Stimulated activated CD4-positive, alpha-beta T cell treated with anti-CD3 and anti-CD28 coated beads, Interleukin-1b, Interleukin-23, amount 100 ng/mL, for 1 hour (primary cell): ENCODE results near the gene MIOX.

Experiments used
- DNase-seq, 2 donors: peaks; one replicate each; pipeline ENCODE4 v3.0.0-alpha.2; 2020; ENCODE audit warnings: low read depth in 2 of 2

Gene MIOX

DNA sequence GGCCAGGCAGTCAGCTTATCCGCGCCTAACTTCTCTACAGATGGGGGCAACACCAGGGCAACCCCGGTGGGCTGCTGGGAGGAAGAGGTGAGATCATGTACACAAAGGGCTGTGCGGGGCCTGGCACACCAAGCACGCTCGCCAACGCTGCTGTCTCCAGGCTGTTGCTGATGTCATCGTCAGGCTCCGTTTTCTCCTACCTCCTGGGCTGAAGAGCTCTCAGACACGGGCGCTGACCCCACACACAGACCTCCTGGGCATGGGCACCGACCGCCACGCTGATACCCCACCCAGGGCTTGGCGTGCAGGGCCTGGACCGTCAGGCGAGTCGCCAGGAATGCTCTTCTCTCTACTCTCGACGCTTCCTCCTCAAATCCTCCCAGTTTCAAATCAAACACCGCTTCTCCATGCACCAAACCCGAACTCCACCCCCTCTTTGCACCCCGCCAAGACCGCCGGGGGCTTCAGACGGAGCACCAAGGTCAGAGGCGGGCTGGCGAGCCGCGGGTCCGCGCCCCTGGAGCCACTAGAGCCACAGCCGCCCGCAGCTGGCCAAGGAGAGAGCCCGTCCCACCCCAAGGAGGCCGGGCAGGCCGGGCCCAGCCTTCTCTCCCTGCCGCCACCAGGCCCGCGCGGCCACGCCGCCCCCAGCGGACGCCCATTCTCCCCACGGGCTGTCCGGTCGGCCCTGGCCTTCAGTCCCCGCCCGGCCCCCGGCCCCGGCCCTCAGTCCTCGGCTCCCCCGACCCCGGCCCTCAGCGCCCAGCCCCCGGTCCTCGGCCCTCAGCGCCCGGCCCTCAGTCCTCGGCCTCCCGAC lies 12.6 kb upstream of the MIOX start:
- no peak for DNase-seq

DNA sequence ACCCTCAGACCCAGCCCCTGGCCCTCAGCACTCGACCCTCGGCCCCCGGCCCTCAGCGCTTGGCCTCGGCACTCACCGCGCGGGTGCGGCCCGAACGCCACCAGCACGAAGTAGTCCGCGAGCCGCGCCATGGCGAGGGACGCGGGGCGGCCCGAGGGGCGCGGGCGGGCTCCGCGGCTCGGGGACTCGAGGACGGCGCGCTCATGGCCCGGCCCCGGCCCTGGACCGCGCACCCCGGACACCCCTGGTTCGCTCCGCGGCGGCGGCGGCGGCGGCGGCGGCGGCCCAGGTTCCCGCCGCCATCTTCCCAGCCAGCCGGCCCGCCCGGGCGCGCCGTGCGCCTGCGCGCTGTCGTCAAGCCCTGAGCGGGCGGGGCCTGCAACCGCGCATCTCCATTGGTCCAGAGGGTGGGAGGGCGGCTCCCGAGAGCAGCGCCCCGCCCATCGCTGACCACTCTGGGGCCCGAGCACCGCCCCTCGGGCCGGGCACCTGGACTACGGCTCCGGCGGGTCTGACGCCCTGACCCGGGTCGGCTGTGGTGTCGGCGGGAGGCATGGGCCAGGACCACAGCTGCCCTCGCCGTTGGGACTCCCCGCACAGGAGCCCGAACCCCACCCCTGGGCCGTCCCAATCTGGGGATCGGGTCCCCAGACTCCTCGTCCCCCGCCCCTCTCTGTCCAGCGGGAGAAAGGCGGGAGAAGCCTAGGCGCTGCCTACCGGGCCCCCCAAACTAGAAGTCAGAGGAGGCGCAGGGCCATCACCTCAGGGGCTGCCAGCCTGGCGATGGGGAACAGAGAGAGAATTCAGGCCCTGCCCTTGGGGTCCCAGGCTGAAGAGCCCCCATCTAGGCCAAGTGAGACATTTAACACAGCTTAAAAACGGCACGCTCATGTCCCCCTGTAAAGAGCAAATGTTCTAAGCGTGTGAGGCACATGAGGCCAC lies 11.7 kb upstream of the MIOX start, which contains the start of gene SBF1:
SBF1 (minus strand) TSS at position 326 of the 942 bp plus-strand sequence; CDS start at position 131, 195 bp downstream.
- DNase-seq = peak; percentile 69 to 74

DNA sequence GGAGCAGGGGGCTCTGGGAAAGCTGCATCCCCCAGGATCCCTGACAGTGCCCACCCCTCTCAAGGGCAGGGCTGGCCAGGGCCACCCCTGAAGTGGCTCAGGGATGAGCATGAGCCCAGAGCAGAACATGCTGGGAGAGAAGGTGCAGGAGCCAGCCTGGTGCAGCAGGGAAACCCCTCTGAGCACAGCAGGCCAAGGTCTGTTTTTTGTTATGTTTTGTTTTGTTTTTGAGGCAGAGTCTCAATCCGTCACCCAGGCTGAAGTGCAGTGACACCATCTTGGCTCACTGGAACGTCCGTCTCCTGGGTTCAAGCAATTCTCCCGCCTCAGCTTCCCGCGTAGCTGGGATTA lies 11.0 kb upstream of the MIOX start:
- DNase-seq = no peak

DNA sequence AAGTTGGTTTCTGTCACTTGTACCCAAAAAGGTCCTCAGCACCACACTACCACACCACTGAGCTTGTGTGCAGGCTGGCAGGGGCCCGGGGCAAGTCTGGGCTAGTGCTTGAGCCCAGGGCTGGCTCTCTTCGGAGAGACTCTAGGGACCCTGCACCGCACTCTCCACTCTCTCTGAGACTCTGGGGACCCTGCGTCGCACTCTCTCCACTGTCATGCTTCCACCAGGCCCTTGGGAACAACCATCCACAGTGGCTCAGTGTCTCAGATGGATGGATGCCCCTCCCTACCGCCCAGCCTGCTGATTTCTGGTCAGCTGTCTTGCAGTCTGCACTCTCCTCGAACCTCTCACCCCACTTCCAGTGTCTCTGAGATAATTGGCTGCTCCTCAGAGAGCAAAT lies 9.8 kb upstream of the MIOX start:
- no peak for DNase-seq

DNA sequence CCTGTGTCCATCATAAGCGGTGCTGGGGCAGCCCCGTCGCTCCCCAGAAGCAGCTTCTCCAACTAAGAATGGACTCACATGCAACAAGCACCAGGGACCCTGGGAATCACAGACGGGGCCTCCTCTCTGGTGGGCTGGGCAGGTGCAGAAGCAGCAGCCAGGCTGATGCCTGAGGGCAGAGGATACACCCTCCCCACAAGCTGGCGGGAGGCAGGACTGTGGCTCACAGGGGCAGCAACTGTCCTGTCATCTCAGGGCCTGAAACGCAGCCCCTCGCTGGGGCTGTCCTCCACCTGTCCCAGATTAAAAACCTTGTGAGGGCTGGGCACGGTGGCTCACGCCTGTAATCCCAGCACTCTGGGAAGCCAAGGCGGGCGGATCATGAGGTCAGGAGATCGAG lies 8.7 kb upstream of the MIOX start:
- no peak for DNase-seq

DNA sequence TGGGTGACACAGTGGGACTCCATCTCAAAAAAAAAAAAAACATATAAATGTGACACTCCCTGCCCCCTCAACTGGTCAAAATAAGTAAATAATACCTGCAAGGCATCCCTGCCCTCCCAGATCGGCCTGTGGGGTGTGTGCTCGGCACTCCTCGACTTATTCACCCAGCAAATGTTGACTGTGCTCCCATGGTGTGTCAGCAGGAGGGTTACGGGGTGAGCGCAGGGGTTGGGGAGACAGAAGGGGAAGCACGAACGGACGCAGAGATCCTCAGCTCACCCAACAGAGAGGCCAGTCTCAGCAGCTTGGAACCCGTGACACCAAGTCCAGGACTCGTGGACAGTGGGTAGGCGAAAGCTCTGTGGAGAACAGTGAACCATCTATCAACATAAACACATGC lies 6.9 kb upstream of the MIOX start:
- DNase-seq = no peak

DNA sequence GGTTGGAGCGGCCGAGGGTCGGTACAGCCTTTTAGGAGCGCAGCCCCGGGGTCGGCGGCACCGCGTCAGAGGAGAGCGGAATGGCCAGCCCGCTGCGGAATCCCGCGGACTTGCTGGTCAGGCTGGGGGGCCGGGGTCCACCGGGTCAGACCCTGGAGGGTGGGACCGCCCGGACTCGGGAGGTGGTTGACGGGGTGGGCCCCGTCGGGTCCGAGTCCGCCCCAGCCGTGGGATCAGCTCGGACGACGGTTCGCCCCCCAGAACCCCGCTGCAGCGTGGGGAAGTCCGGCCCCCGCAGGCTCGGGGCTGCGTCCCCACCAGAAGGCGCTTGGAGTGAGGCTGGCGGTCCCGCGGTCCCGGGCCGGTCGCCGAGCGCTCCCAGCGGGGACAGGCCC lies 5.6 kb upstream of the MIOX start:
- DNase-seq = no peak

DNA sequence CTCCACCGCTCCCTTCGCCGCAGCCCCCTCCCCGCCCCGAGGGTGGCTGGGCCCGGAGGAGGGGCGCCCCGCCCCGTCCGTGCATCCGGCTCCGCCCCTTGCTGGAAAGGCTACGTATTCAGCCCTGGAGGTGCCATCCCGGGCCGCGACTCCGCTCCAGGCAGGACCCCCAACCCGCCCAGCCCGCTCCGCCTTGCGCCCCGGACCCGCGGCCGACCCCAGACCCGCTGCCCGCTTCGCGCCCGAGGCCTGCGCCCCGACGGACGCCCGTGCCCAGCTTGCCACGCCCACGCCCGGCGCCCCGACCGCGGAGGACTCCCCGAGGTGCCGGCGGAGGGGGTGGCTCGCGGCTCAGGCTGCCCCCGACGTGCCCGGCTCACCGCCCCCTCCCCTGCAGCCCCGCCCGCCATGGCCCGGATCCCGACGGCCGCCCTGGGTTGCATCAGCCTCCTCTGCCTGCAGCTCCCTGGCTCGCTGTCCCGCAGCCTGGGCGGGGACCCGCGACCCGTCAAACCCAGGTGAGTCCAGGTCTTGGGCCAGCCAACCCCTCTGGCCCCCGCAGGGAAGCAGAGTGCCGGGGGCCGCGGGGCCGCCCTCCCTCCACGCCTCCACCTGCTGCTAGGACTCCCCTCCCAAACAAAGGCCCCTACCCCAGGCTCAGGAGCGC lies 5.1 kb upstream of the MIOX start, which contains the start of gene ADM2:
ADM2 (plus strand) TSS at position 104 of the 667 bp plus-strand sequence; CDS start at position 409, 305 bp downstream.
- peak in 1 of 2 donors; percentile 53 for DNase-seq

DNA sequence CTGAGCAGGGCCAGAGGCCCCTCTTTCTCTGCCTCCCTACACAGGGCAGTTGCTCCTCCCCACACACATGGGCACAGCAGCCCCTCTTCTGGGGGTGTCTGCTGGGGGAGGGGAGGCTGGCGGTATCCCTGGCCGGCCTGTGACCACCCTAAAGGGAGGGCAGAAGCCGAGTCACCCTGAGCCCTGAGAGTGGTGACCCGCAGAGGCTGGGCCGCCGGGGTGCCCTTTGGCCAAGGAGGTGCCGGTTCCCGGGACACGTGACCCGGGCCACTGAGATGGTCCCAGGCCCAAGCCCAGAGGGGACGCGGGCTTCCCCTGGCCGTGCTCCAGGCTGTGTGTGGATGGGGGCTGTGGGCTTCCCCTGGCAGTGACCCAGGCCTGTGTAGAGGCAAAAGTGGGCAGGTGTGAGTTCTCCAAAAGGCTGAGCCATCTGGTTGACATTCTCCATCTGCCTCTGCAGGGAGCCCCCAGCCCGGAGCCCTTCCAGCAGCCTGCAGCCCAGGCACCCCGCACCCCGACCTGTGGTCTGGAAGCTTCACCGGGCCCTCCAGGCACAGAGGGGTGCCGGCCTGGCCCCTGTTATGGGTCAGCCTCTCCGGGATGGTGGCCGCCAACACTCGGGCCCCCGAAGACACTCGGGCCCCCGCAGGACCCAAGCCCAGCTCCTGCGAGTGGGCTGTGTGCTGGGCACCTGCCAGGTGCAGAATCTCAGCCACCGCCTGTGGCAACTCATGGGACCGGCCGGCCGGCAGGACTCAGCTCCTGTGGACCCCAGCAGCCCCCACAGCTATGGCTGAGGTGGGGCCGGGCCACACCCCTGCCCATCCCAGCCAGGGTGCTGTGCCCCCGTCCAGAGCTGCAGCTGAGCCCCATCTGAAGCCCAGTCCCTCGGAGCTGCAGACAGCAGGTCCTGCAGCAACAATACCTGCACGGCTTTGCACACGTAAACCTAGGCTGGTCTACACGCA lies 4.3 kb upstream of the MIOX start:
- DNase-seq = no peak

DNA sequence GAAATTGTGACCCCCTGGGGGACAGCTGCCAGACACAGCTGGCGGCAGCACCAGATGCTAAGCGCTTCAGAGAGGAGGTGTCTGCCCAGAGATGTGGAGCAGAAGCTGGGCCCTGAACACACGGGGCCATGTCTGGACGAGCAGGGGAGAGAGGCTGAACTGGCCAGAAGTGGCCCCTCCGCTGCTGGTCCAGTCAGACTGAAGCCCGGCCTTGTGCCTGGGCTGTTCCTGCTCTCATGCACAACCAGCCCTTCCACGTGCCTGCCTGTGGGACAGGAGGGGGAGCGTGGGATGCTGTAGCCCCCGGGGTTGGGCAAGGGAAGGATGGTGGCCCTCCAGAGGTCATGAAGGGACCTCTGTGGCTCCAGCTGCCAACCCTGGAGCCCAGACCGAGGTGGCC lies 3.6 kb upstream of the MIOX start:
- DNase-seq = no peak

DNA sequence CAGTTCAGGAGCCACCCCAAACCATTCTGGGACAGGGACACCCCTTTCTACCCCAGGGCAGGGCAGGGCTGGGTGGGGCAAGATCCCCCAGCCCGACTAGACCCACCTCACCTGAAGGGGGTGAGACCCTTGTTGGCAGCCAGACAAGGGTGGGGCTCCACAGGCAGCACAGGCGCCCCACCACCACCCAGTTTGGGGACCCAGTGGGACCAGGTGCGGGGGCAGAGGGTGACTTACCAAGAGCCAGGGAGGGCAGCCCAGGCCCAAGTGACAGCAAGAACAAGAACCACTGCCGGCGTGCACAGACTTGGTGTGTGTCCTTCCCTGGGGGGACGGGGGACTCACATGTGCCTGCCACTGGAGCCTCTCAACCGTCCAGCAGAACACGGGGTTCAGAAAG lies 3.1 kb upstream of the MIOX start:
- no peak for DNase-seq

DNA sequence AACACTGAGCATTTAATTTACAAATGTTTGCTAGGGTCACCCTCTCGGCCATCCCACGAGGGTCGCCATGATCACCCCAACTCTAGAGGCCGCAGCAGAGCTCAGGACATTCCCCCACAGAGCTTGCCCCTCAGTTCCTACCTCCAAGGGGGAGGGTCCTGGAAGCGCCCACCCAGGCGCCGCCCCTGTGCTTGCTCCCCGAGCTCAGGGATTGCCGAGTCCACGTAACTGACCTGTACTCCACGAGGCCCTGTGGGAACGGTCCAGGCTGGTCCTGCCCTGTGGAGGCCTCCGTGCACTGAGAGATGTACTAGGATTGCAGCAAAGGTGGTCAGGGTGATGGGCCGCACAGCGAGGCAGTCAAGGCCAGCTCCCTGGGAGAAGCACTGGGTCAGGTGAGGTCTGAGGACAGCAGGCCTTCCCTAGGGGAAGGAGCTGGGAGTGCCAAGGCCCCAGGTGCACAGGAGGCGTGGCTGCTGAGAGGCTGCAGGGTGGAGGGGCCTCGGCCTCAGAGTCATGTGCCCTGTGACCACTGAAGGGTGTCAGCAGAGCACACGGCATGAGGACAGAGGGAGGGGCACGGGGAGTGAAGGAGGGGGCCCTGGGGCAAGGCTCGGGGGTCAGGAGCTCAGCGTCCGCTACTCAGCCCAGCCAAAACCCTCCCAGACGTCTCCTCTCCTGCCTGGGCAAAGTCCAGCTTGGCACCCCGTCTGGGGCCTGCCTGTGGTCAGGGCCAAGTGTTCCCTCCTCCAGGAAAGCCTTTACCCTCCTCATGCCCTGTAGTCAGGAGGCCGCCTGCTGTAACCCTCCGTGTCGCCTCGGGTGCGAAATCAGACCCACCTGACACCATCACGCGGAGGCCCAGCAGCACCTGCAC lies 2.4 kb upstream of the MIOX start:
- no peak for DNase-seq

DNA sequence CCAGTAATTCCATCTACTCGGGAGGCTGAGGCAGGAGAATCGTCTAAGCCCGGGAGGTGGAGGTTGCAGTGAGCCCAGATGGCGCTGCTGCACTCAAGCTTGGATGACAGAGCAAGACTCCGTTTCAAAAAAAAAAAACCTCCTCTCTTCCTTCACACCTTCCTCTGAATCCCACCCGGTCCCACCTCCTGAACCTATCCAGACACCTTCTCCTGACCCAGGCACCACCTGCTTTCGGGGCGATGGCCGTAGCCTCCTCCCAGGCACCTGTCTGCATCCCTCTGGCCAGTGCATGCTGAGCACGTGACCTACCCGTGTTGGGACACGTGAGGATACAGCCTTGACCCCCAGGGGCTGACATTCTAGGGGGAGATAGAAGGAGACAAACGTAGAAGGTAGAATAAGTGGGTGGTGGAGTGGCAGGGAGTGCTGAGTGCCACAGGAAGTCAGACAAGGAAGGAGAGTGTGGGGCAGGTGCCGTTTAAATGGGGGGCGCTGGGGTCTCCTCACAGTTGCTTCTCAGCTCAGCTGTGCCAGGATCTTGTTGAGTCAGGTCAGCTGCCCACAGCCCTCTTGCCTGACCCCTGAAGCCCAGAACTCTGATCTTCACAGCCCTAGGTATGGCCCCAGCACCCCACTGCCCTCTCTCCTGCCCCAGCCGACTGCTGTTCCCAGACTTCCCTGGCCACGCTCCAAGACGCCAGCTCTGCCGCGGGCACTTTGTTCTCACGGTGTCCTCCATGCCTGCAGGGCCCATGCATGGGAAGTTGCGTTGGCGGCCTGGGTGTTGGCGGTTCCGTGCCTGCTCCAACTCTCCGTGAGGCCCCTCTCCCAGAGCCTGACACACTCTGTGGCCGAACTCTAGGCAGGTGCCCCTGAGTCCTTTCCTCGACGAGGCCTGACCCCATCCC lies 1.2 kb upstream of the MIOX start:
- DNase-seq = no peak

DNA sequence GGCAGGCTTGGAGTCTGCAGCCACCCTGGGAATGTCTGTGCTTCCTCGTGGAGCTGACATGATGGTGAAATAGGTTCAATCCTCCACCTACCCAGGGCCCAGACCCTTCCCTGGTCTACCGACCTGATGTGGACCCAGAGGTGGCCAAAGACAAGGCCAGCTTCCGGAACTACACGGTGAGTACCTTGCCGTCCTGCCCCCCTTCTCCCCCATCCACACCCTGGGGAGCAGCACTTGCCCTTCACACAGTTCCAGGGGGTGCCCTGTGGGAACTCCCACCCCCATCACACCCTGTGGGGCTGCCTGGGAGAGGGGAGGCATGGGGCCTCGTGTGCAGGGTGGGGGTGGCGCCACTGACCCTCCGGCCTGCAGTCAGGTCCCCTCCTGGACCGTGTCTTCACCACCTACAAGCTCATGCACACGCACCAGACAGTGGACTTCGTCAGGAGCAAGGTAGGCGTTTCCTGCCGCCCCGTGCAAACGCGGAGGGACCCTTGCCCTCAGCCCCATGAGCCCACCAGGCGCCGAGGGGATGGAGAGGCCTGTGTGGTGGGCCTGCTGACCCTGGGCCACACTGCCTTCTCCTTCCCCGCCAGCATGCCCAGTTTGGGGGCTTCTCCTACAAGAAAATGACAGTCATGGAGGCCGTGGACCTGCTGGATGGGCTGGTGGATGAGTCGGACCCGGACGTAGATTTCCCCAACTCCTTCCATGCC lies 789 bp downstream of the MIOX start:
- DNase-seq = no peak

DNA sequence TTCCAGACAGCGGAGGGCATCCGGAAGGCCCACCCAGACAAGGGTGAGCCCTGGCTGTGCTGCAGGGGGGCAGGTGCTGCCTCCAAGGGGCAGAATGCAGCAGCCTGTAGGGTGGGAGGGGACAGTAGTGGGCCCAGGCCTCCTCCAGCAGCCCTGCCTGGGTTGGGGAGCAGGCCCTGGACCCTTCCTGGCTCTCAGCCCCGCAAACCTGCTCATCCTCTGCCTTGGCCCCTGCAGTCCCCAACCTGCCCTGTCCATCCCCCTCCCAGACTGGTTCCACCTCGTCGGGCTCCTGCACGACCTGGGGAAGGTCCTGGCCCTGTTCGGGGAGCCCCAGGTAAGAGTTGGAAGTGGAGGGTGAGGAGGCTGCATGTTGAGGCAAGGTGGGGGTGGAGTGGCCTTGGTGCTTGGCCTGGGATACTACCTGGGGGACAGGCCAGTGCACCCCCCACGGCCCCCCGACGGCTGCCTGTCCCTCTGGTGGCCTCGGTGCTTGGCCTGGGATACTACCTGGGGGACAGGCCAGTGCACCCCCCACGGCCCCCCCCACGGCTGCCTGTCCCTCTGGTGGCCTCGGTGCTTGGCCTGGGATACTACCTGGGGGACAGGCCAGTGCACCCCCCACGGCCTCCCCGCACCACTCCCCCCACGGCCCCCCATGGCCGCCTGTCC lies 1.5 kb downstream of the MIOX start:
- no peak for DNase-seq

DNA sequence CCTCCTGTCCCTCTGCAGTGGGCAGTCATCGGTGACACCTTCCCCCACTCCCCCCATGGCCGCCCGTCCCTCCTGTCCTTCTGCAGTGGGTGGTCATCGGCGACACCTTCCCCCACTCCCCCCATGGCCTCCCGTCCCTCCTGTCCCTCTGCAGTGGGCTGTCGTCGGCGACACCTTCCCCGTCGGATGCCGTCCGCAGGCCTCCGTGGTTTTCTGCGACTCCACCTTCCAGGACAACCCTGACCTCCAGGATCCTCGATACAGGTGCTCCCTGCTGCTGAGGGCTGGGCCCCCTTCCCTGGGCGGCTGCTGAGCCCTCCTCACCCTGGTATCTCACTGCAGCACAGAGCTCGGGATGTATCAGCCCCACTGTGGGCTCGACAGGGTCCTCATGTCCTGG lies 2.2 kb downstream of the MIOX start:
- DNase-seq = no peak

DNA sequence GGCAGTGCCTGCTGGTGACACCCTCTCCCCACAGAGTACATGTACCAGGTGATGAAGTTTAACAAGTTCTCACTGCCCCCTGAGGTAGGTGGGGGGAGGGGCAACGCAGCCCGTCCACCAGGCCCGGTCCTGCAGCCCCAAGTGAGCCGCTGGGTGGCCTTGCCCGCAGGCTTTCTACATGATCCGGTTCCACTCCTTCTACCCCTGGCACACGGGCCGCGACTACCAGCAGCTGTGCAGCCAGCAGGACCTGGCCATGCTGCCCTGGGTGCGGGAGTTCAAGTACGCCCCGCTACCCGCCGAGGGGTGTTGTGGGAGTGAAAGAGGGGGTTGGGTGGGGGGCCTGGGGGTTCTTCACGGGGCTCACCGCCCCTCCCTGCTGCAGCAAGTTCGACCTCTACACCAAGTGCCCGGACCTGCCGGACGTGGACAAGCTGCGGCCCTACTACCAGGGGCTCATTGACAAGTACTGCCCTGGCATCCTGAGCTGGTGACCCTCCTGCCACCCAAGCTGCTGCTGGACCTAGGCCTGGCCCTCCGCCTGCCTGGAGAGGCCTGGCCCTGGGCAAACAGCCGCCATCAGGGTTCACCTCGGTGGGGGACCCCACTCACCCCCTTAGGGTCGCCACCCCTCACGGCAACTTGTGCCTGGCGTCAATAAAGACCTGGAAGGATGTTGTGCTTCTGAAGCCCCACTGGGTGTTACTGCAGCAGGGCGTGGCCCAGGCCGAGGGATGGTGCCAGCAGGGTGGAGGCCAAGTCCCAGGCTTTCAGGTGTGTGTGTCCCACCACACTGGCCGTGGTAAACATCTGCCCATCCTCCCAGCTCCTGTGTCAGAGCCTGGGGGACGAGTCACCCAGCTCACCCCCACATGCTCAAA lies 2.9 kb downstream of the MIOX start:
- no peak for DNase-seq
